GM23338 (cell line): ENCODE measurements around the gene SCFD2. TPM values are rescaled to one million over a fixed set of nuclear protein-coding genes. Genes with fewer than 3 reads are reported as not detected.

Experiments used
- ATAC-seq: fragments of 200-7000 bp; cut with Tn5 transposase; 3 replicates; pipeline ENCODE4 v1.9.1; 2020
- DNase-seq: peaks from one replicate; pipeline ENCODE4 v3.0.0-alpha.2; 2015; ENCODE audit warnings: low spot score
- H2AFZ ChIP-seq: fragments of 200-600 bp; sonication (generic); 2 replicates; pipeline ENCODE4 v1.8.0; 2016; ENCODE audit warnings: antibody characterized with exemption, mild to moderate bottlenecking, moderate library complexity
- H3F3A ChIP-seq: fragments of 200-600 bp; sonication (generic); replicated peaks from 2 replicates; pipeline ENCODE4 v1.8.0; 2017; ENCODE audit warnings: antibody characterized with exemption, mixed run types, low read depth
- H3K27ac ChIP-seq: fragments of 200-600 bp; sonication (generic); 2 replicates; pipeline ENCODE4 v1.6.1; 2016; ENCODE audit warnings: low read depth
- H3K27me3 ChIP-seq: fragments of 200-600 bp; sonication (generic); 2 replicates; pipeline ENCODE4 v1.8.0; 2016; ENCODE audit warnings: mild to moderate bottlenecking, mixed run types, moderate library complexity; ENCODE audit not compliant: insufficient read depth
- H3K36me3 ChIP-seq: fragments of 200-600 bp; sonication (generic); 2 replicates; pipeline ENCODE4 v1.8.0; 2016; ENCODE audit warnings: mild to moderate bottlenecking; ENCODE audit not compliant: insufficient read depth
- H3K4me1 ChIP-seq: fragments of 200-600 bp; sonication (generic); 2 replicates; pipeline ENCODE4 v1.8.0; 2016; ENCODE audit warnings: mild to moderate bottlenecking, moderate library complexity; ENCODE audit not compliant: insufficient read depth
- H3K4me2 ChIP-seq: fragments of 200-600 bp; sonication (generic); 2 replicates; pipeline ENCODE4 v1.7.1; 2017; ENCODE audit warnings: mixed run types
- H3K4me3 ChIP-seq: fragments of 200-600 bp; sonication (generic); 2 replicates; pipeline ENCODE4 v1.6.1; 2016; ENCODE audit warnings: mixed run types
- H3K79me2 ChIP-seq: fragments of 200-600 bp; sonication (generic); replicated peaks from 2 replicates; pipeline ENCODE4 v1.8.0; 2017; ENCODE audit warnings: mild to moderate bottlenecking; ENCODE audit not compliant: insufficient read depth
- H3K9me2 ChIP-seq: fragments of 200-600 bp; sonication (generic); 2 replicates; pipeline ENCODE4 v1.8.0; 2017; ENCODE audit not compliant: insufficient read depth
- H4K20me1 ChIP-seq: fragments of 200-600 bp; sonication (generic); replicated peaks from 2 replicates; pipeline ENCODE4 v1.8.0; 2017; ENCODE audit warnings: mild to moderate bottlenecking; ENCODE audit not compliant: insufficient read depth
- H3K27ac Mint-ChIP-seq: 2 replicates; pipeline ENCODE4 v1.8.0; 2020; ENCODE audit warnings: inconsistent platforms, mild to moderate bottlenecking, moderate library complexity, mixed read lengths
- H3K27me3 Mint-ChIP-seq: 3 replicates; pipeline ENCODE4 v1.8.0; 2022; ENCODE audit warnings: low read depth, mild to moderate bottlenecking, moderate library complexity, mixed read lengths, inconsistent platforms; ENCODE audit not compliant: insufficient read depth, poor library complexity
- H3K36me3 Mint-ChIP-seq: 3 replicates; pipeline ENCODE4 v1.8.0; 2021; ENCODE audit warnings: low read depth, mild to moderate bottlenecking, inconsistent platforms, moderate library complexity, mixed read lengths
- H3K4me1 Mint-ChIP-seq: 3 replicates; pipeline ENCODE4 v1.8.0; 2020; ENCODE audit warnings: mild to moderate bottlenecking, inconsistent platforms, mixed read lengths
- H3K4me3 Mint-ChIP-seq: 3 replicates; pipeline ENCODE4 v1.8.0; 2021; ENCODE audit warnings: moderate library complexity, mild to moderate bottlenecking, inconsistent platforms, mixed read lengths
- H3K9me3 Mint-ChIP-seq: 3 replicates; pipeline ENCODE4 v1.8.0; 2020; ENCODE audit warnings: moderate library complexity, mild to moderate bottlenecking, inconsistent platforms, mixed read lengths
- EZH2 ChIP-seq: fragments of 200-600 bp; sonication (generic); IDR thresholded peaks from one replicate; pipeline ENCODE4 v1.8.0; 2017; ENCODE audit warnings: antibody characterized with exemption, mild to moderate bottlenecking, low read depth; ENCODE audit not compliant: unreplicated experiment
- EZH2phosphoT487 ChIP-seq: fragments of 200-600 bp; sonication (generic); IDR thresholded peaks from one replicate; pipeline ENCODE4 v1.8.1; 2018; ENCODE audit warnings: antibody characterized with exemption; ENCODE audit not compliant: unreplicated experiment
- JUNB ChIP-seq: IDR thresholded peaks from one replicate; pipeline ENCODE4 v1.6.1; 2016; ENCODE audit warnings: antibody characterized with exemption; ENCODE audit not compliant: unreplicated experiment
- POLR2AphosphoS5 ChIP-seq: IDR thresholded peaks from 2 replicates; pipeline ENCODE4 v1.6.1; 2016; ENCODE audit warnings: antibody characterized with exemption, low read depth
- ZNF114 ChIP-seq: fragments of 250-450 bp; sonication (Bioruptor Pico); IDR thresholded peaks from 2 replicates; pipeline ENCODE4 v1.5.0; 2020; ENCODE audit warnings: mild to moderate bottlenecking, moderate library complexity
- ZNF331 ChIP-seq: fragments of 250-450 bp; sonication (Bioruptor Pico); IDR thresholded peaks from 2 replicates; pipeline ENCODE4 v1.5.0; 2020; ENCODE audit warnings: low read depth, mild to moderate bottlenecking, moderate library complexity
- polyA plus RNA-seq: library from polyadenylated mRNA; unstranded; fragments of >200 nt; fragmentation: Nextera tagmentation; extraction: Ambion mirVana; gene quantifications from 2 replicates; pipeline ENCODE4 v1.2.1, GENCODE V29; 2016
- total RNA-seq: library from RNA; depleted of rRNA; stranded (reverse); fragments of >200 nt; shearing (Covaris generic); gene quantifications from 2 replicates; pipeline ENCODE4 v1.2.3, GENCODE V29; 2014
- TF ChIP-seq, protein P1 (sequence below): IDR thresholded peaks from one replicate; pipeline ENCODE4 v1.6.1; 2018; ENCODE audit warnings: antibody characterized with exemption; ENCODE audit not compliant: unreplicated experiment
- TF ChIP-seq, protein P2 (sequence below): fragments of 250-450 bp; sonication (Bioruptor Pico); IDR thresholded peaks from 2 replicates; pipeline ENCODE4 v1.5.0; 2020; ENCODE audit warnings: mild to moderate bottlenecking, moderate library complexity
- TF ChIP-seq, protein P3 (sequence below): IDR thresholded peaks from 2 replicates; pipeline ENCODE4 v1.6.1; 2016; ENCODE audit warnings: antibody characterized with exemption

Gene SCFD2
- total and polyA plus RNA-seq, 2 experiments from 2014 or later = 5.7 to 17.5 TPM

DNA sequence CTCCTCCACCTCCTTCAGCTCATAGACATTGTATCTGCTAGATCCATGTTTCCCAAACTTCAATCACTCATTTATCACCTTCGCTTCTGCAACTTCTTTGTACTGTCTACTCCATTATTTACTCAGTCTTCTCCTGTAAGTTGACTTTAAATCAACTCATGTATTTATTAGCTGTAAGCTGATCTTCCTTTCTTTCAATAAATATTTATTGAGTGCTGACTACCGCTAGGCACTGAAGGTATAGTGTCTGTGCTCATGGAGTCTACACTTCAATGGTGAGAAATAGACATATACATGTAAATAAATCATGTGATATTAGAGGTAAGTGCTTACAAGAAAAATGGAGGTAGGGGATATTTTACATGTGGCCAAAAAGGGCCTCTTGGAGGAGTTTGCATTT lies 429.1 kb downstream of the SCFD2 start:
- ATAC-seq (no peak), DNase-seq (no peak)
- H3K36me3 Mint-ChIP-seq = peaks cover 3% of the 10 kb centered on the region; the same call in 2 of the 3 replicates
- no peaks in the 10 kb centered on the region for H3K9me3 Mint-ChIP-seq
- H3K27me3 Mint-ChIP-seq = peaks cover 6% of the 10 kb centered on the region
- no peak overlapping the region for H2AFZ ChIP-seq
- TF ChIP-seq, protein P1, sequence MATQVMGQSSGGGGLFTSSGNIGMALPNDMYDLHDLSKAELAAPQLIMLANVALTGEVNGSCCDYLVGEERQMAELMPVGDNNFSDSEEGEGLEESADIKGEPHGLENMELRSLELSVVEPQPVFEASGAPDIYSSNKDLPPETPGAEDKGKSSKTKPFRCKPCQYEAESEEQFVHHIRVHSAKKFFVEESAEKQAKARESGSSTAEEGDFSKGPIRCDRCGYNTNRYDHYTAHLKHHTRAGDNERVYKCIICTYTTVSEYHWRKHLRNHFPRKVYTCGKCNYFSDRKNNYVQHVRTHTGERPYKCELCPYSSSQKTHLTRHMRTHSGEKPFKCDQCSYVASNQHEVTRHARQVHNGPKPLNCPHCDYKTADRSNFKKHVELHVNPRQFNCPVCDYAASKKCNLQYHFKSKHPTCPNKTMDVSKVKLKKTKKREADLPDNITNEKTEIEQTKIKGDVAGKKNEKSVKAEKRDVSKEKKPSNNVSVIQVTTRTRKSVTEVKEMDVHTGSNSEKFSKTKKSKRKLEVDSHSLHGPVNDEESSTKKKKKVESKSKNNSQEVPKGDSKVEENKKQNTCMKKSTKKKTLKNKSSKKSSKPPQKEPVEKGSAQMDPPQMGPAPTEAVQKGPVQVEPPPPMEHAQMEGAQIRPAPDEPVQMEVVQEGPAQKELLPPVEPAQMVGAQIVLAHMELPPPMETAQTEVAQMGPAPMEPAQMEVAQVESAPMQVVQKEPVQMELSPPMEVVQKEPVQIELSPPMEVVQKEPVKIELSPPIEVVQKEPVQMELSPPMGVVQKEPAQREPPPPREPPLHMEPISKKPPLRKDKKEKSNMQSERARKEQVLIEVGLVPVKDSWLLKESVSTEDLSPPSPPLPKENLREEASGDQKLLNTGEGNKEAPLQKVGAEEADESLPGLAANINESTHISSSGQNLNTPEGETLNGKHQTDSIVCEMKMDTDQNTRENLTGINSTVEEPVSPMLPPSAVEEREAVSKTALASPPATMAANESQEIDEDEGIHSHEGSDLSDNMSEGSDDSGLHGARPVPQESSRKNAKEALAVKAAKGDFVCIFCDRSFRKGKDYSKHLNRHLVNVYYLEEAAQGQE = no peak
- TF ChIP-seq EZH2 = no peak
- no peak for TF ChIP-seq ZNF114 (CRISPR knock-in tag)
- TF ChIP-seq POLR2AphosphoS5 = no peak
- no peak for TF ChIP-seq EZH2phosphoT487
- no peak for TF ChIP-seq ZNF331
- TF ChIP-seq, protein P2, sequence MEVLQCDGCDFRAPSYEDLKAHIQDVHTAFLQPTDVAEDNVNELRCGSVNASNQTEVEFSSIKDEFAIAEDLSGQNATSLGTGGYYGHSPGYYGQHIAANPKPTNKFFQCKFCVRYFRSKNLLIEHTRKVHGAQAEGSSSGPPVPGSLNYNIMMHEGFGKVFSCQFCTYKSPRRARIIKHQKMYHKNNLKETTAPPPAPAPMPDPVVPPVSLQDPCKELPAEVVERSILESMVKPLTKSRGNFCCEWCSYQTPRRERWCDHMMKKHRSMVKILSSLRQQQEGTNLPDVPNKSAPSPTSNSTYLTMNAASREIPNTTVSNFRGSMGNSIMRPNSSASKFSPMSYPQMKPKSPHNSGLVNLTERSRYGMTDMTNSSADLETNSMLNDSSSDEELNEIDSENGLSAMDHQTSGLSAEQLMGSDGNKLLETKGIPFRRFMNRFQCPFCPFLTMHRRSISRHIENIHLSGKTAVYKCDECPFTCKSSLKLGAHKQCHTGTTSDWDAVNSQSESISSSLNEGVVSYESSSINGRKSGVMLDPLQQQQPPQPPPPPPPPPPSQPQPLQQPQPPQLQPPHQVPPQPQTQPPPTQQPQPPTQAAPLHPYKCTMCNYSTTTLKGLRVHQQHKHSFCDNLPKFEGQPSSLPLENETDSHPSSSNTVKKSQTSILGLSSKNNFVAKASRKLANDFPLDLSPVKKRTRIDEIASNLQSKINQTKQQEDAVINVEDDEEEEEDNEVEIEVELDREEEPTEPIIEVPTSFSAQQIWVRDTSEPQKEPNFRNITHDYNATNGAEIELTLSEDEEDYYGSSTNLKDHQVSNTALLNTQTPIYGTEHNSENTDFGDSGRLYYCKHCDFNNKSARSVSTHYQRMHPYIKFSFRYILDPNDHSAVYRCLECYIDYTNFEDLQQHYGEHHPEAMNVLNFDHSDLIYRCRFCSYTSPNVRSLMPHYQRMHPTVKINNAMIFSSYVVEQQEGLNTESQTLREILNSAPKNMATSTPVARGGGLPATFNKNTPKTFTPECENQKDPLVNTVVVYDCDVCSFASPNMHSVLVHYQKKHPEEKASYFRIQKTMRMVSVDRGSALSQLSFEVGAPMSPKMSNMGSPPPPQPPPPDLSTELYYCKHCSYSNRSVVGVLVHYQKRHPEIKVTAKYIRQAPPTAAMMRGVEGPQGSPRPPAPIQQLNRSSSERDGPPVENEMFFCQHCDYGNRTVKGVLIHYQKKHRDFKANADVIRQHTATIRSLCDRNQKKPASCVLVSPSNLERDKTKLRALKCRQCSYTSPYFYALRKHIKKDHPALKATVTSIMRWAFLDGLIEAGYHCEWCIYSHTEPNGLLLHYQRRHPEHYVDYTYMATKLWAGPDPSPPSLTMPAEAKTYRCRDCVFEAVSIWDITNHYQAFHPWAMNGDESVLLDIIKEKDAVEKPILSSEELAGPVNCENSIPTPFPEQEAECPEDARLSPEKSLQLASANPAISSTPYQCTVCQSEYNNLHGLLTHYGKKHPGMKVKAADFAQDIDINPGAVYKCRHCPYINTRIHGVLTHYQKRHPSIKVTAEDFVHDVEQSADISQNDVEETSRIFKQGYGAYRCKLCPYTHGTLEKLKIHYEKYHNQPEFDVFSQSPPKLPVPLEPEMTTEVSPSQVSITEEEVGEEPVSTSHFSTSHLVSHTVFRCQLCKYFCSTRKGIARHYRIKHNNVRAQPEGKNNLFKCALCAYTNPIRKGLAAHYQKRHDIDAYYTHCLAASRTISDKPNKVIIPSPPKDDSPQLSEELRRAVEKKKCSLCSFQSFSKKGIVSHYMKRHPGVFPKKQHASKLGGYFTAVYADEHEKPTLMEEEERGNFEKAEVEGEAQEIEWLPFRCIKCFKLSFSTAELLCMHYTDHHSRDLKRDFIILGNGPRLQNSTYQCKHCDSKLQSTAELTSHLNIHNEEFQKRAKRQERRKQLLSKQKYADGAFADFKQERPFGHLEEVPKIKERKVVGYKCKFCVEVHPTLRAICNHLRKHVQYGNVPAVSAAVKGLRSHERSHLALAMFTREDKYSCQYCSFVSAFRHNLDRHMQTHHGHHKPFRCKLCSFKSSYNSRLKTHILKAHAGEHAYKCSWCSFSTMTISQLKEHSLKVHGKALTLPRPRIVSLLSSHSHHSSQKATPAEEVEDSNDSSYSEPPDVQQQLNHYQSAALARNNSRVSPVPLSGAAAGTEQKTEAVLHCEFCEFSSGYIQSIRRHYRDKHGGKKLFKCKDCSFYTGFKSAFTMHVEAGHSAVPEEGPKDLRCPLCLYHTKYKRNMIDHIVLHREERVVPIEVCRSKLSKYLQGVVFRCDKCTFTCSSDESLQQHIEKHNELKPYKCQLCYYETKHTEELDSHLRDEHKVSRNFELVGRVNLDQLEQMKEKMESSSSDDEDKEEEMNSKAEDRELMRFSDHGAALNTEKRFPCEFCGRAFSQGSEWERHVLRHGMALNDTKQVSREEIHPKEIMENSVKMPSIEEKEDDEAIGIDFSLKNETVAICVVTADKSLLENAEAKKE (CRISPR knock-in tag) = no peak
- TF ChIP-seq, protein P3, sequence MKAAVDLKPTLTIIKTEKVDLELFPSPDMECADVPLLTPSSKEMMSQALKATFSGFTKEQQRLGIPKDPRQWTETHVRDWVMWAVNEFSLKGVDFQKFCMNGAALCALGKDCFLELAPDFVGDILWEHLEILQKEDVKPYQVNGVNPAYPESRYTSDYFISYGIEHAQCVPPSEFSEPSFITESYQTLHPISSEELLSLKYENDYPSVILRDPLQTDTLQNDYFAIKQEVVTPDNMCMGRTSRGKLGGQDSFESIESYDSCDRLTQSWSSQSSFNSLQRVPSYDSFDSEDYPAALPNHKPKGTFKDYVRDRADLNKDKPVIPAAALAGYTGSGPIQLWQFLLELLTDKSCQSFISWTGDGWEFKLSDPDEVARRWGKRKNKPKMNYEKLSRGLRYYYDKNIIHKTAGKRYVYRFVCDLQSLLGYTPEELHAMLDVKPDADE = no peak
- no peak for TF ChIP-seq JUNB
- H3K4me3 Mint-ChIP-seq = no peak overlapping the region
- no peak overlapping the region for H3K27ac Mint-ChIP-seq
- H3K27ac ChIP-seq = no peak overlapping the region
- H3K9me2 ChIP-seq = no peaks in the 10 kb centered on the region; the same call in 1 of the 2 replicates
- peaks cover 15% of the 10 kb centered on the region for H3K4me1 Mint-ChIP-seq
- H4K20me1 ChIP-seq = no peaks in the 10 kb centered on the region
- no peak overlapping the region for H3K4me3 ChIP-seq
- no peaks in the 10 kb centered on the region for H3F3A ChIP-seq
- H3K4me2 ChIP-seq = no peak overlapping the region
- H3K79me2 ChIP-seq = no peaks in the 10 kb centered on the region
- H3K36me3 ChIP-seq = no peaks in the 10 kb centered on the region
- no peaks in the 10 kb centered on the region for H3K4me1 ChIP-seq
- H3K27me3 ChIP-seq = no peaks in the 10 kb centered on the region
